GM12864 (cell line): ENCODE results near the gene DNTTIP2.

Experiments
- DNase-seq: peaks from one replicate; pipeline ENCODE4 v3.0.0-alpha.2; 2011; ENCODE audit warnings: low read depth
- H3K4me3 ChIP-seq: 2 replicates; pipeline ENCODE4 v1.5.1; 2011; ENCODE audit warnings: mild to moderate bottlenecking, low read depth, low read length, control low read depth
- CTCF ChIP-seq: IDR thresholded peaks from 2 replicates; pipeline ENCODE4 v1.5.1; 2011; ENCODE audit warnings: low read depth, mild to moderate bottlenecking, moderate library complexity, low read length, control low read depth, inconsistent platforms; ENCODE audit errors: missing control alignments

The DNTTIP2 gene

GRCh38 chr1:93904228-93904627 is 25.2 kb upstream of the DNTTIP2 start:
- no peak for TF ChIP-seq CTCF
- DNase-seq = no peak
- H3K4me3 ChIP-seq = no peak overlapping the region

DNA sequence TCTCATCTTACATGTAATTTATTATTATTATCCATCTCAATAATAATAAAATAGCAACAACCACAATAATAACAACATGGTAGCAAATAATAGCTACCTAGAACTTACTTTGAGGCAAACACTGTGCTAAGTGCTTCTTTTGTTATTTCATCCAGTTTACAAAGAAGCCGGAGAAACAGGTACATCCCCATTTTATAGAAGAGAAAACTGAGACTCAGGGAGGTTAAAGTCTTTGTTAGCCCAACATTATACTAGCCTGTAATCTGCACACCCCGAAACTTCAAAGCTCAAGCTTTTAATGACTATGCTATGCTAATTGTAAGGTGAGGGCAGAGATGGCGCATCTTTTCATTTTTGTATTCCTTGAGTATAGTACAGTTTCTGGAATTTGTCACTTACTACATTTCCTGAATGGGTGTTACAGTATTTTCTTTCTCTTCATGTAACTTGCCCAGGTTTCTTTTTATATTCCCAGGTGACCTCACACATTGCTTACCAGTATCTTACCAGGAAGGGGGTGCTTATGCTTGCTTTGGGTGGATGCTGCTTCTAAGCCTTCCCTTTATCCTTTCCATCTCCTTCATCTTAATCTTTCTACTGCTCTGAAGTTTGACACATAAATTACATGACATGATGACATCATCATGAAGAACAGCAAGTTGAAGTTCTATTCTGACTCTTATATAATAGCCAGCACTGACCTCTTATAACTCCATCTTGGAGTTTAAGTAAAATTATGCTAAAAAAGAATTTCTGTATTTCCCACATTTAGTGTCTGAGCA is 21.9 kb upstream of the DNTTIP2 start:
- no peak overlapping the region for H3K4me3 ChIP-seq
- TF ChIP-seq CTCF = no peak
- DNase-seq = no peak

DNA sequence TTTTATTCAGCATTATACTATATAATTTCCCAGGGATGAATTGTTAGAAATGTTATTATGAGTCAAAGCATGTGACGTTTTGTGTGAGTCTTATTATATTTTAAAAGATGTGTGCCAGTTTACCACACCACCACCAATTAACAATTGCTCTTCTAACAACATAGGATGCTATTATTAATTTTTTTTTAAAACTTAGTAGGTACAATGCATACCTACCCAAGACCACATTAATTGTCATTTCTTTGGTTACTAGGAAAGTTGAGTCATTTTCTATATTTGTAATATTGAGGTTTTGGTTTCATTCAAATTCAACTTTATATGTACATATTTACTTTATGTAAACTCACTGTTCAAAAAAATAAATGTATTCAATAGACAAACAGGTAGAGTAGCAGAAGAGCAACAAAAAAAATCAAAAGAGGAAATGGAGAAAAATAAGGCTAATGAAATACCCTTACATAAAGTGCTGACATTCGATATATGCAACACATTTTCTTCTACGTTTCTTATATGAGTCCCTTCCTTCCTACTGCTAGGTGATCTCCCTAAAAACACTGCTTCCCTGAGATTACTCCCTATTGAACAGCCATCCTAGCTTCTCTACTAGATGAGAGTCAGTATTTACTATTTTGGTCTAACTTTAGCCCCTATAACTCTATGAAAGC is 20.7 kb upstream of the DNTTIP2 start:
- TF ChIP-seq CTCF = no peak
- H3K4me3 ChIP-seq = no peak overlapping the region
- no peak for DNase-seq

DNA sequence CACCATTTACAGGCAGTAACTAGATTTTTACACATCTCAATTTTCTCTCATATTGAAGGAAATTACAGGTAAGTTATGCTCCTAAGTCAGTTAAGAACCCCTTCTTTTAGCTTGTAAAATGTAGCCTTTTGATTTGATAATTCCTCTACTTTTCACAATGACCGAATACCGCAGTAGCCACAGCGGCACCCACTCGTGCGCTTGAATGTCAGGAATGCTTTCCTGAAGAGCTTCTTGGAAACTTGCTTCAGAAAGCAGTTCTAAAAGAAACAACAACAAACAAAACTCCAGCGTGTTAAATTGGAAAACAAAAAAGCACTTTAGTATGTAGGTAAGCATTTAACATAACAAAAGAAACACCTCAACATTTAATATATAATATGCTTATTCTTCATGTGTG is 9.9 kb upstream of the DNTTIP2 start:
- TF ChIP-seq CTCF = no peak
- H3K4me3 ChIP-seq = no peak overlapping the region
- no peak for DNase-seq

- H3K4me3 ChIP-seq = no peak overlapping the region
- no peak for DNase-seq
- no peak for TF ChIP-seq CTCF
These were observed 3.3 kb upstream of the DNTTIP2 start for GRCh38 chr1:93882269-93882668.

DNA sequence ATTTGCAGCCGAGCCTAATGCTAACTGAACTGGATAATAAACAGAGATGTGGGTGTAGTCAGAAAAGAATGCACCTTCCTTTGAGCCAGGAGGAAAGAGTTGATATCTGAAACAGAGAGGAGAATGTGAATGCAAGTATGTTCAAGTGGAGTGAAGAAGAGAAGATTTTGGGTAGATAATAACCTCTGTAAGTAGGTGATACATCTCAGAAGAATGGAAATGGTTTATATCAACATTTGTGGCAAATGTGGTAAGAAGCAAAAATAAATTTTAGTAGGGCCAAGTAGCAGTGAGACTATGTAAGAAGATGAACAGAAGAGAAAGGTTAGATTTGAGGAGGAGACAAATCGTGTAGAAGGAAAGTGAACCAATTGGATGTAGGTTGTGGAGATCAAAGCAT is 1.7 kb upstream of the DNTTIP2 start:
- no peak for TF ChIP-seq CTCF
- DNase-seq = no peak
- H3K4me3 ChIP-seq = no peak overlapping the region
